ENCODE data around the gene STX18.

STX18 gene

DNA sequence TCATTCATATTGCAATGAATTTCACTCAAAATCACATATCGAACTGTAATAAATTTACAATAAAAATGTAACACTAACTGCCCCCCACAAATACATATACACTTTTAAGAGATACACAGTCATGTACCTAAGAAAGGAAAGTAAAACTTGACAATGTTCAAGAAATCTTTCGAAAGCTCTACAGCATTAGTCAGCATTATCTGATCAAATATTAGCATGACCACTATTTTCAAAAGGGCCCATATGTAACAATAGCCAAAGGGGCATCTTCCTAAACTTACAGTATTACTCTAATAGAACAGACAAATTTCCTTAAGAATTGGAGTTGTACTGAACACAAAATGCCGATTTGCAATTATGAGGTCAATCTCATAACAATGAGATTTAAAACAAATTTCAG, 51.8 kb downstream of the STX18 start:
- TF ChIP-seq, protein P1, sequence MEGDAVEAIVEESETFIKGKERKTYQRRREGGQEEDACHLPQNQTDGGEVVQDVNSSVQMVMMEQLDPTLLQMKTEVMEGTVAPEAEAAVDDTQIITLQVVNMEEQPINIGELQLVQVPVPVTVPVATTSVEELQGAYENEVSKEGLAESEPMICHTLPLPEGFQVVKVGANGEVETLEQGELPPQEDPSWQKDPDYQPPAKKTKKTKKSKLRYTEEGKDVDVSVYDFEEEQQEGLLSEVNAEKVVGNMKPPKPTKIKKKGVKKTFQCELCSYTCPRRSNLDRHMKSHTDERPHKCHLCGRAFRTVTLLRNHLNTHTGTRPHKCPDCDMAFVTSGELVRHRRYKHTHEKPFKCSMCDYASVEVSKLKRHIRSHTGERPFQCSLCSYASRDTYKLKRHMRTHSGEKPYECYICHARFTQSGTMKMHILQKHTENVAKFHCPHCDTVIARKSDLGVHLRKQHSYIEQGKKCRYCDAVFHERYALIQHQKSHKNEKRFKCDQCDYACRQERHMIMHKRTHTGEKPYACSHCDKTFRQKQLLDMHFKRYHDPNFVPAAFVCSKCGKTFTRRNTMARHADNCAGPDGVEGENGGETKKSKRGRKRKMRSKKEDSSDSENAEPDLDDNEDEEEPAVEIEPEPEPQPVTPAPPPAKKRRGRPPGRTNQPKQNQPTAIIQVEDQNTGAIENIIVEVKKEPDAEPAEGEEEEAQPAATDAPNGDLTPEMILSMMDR (IDR thresholded peaks at IDR 0.05; ENCODE audit: low read depth, low read length), result no peak
- no peak overlapping the region for H3K4me3 ChIP-seq (ENCODE audit: low read depth, low read length)
- H3K36me3 ChIP-seq, result no peaks in the 10 kb centered on the region
- H3K27ac ChIP-seq, result no peak overlapping the region
- H3K9me3 ChIP-seq (ENCODE audit: severe bottlenecking), result no peaks in the 10 kb centered on the region
- no peak for DNase-seq
- H3K27me3 ChIP-seq (ENCODE audit: insufficient read depth, low read depth, severe bottlenecking), result no peaks in the 10 kb centered on the region

DNA sequence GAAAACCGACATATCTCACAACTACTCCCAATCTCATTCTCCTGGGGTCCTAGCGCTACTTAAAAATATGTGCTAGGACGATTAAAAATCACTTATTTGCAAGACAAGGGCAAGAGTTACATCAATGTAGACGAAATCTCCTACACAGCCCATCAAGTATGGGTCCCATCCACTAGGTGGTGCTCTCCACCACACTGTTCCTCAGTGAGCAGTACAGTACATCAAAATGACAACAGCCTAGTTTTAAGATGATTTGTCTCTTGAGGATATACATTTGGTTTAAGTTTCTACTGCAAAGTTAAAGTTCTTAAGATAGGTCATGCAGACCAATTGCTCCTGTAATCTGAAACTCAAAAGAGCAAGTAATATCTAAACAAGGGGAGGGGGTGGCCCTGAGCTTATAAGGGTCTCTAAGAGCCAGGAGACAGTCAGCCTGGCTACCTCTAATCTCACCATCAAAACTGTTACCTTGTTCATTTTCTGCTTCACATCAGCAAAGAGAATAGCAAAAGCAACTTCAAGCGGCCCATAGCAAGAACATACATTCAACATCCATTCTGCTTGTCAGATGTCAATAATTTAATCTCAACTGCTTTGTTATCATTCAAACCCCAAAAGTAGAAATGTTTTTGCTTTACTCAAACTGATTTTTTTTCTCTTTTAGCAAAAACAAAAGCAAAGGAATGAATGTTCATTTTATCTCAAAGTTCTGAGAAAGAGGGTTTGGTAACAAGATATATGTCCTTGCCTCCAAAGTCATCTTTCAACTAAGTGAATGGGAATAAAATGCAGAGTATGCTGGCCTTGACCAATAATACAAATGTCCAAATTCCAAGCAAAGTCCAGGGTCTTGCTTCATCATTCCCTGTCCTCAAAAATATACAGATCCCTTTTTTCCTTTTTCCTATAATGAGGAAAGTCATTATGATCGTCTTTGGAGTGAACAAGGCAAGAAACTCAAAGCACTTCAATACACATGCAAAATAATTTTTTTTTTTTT, 53.1 kb downstream of the STX18 start:
- Histone ChIP-seq H3K9me3 (ENCODE audit: severe bottlenecking) (no peaks in the 10 kb centered on the region), H3K27ac (no peak overlapping the region), H3K27me3 (ENCODE audit: insufficient read depth, low read depth, severe bottlenecking) (no peaks in the 10 kb centered on the region), H3K36me3 (no peaks in the 10 kb centered on the region), H3K4me3 (ENCODE audit: low read depth, low read length) (no peak overlapping the region)
- peak; percentile 72 for DNase-seq
- TF ChIP-seq, protein P1 (IDR thresholded peaks at IDR 0.05; ENCODE audit: low read depth, low read length), result peak; percentile 88

DNA sequence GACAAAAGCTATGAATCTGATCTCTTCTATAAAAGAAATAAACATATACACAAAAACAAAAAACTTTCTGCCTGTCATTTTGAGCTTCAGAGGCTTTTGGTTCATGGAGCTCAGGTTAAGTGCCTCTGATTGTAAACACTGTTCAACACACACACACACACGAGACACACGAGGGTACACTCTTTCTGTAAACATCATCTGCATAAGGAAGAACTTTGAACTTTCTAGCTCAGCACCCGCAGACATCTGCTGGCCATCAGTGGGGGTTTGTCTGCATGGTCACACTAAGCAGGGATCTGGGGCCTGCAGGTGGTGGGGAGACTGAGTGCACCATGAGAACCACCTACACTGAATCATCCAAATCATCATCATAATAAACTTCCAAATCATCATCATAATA, 54.9 kb downstream of the STX18 start:
- Histone ChIP-seq H3K4me3 (ENCODE audit: low read depth, low read length) (no peak overlapping the region), H3K27ac (no peak overlapping the region), H3K27me3 (ENCODE audit: insufficient read depth, low read depth, severe bottlenecking) (no peaks in the 10 kb centered on the region), H3K9me3 (ENCODE audit: severe bottlenecking) (no peaks in the 10 kb centered on the region), H3K36me3 (no peaks in the 10 kb centered on the region)
- DNase-seq, result no peak
- TF ChIP-seq, protein P1 (IDR thresholded peaks at IDR 0.05; ENCODE audit: low read depth, low read length), result no peak

DNA sequence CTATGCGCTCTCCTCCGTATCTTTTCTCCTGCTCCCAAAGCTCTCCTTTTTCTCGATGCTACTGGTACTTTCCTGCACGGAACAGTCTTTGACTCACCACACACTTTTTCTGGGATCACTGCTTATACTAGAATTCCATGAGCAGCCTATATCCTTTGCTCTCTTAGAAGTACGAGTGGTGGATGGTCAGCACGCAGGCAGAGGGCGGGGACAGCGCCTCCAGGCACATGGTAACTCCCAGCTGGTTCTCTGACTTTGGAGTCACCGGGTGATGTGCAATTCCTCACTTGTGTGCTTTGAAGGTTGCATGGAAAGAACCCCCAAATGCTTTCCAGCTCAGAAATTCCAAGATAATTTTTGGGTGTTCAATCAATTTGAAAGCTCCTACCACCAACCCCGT, 56.0 kb downstream of the STX18 start:
- no peak for DNase-seq
- no peak overlapping the region for H3K4me3 ChIP-seq (ENCODE audit: low read depth, low read length)
- H3K9me3 ChIP-seq (ENCODE audit: severe bottlenecking), result no peaks in the 10 kb centered on the region
- no peak overlapping the region for H3K27ac ChIP-seq
- no peaks in the 10 kb centered on the region for H3K36me3 ChIP-seq
- no peaks in the 10 kb centered on the region for H3K27me3 ChIP-seq (ENCODE audit: insufficient read depth, low read depth, severe bottlenecking)
- TF ChIP-seq, protein P1 (IDR thresholded peaks at IDR 0.05; ENCODE audit: low read depth, low read length), result no peak

DNA sequence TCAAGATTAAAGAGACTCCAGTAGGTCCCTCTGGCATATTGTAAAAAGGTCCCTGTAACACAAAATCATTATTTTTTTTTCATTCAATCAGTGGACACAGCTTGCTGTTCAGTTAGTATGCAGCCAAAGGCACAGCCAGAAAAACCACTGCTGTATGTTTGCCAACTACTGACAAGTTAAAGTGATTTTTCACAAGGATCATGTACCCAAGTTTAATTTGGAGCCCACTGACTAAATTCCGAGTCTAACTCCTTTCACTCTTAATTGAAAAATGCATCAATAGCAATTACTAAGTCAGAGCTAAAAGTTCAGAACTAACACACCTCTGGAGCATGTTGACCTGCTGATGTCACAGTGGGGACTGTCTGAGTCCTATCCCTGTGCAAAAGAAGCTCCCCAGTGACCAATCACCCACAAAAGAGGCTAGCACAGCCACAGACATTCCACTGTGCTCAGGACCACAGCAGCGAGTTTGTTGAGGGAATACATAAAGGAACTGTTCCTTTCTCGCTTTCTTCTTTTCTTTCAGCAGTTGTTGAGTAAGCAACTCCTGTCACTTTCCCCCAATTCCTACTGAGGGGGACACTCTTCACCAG, 60.4 kb downstream of the STX18 start:
- H3K4me3 ChIP-seq (ENCODE audit: low read depth, low read length), result no peak overlapping the region
- no peaks in the 10 kb centered on the region for H3K36me3 ChIP-seq
- H3K27me3 ChIP-seq (ENCODE audit: insufficient read depth, low read depth, severe bottlenecking), result no peaks in the 10 kb centered on the region
- H3K27ac ChIP-seq, result no peak overlapping the region
- TF ChIP-seq, protein P1 (IDR thresholded peaks at IDR 0.05; ENCODE audit: low read depth, low read length), result no peak
- H3K9me3 ChIP-seq (ENCODE audit: severe bottlenecking), result no peaks in the 10 kb centered on the region
- DNase-seq, result no peak

Measured in WERI-Rb-1 (cell line).